ENCODE data around the gene HAUS3. TPM values are rescaled to one million over a fixed set of nuclear protein-coding genes. Genes with fewer than 3 reads are reported as not detected.

HAUS3 gene
- total and polyA plus RNA-seq, 4 donors = 2.3 to 13.9 (median 5.3) TPM

DNA sequence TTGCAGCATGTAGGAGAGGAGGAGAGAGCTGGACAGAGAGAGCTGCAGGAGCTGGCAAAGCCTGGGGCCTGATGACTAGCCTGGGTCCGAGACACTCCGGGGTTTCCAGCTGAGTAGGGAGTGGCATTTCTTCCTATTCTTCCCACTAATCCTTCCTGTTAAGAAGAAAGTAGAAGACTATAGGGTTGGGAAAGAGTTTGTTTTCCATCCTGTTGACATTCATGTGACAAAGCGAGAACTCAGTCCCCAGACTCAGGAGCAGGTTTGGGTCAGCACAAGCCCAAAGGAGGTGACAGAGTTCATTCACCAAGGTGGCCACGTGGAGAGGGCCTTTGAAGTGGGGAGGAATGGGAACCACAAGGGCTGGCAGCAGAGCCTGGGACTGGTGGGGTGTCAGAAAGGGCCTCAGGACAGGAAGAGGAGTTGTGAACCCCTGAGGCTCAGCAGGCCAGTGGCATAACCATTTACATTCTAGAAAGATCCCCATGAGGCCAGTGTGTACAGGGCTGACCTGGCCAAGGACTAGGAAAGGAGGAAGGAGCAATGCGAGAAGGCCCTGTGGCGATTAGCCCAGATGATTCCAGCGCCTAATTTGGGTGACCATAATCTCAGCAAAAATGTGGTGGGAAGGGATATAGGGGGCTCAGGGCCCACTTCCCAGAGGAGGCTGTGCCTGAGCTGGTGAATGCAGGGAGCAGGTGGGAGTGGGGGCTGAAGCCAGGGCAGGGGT lies 3.3 kb upstream of the HAUS3 start (continued):
- TF ChIP-seq RXRA (IDR thresholded peaks at IDR 0.05) (no peak), YY1 (IDR thresholded peaks at IDR 0.05) (no peak), FOXA2 (IDR thresholded peaks at IDR 0.05) (no peak), HNF4G (IDR thresholded peaks at IDR 0.05) (no peak), JUND (IDR thresholded peaks at IDR 0.05) (no peak), TAF1 (conservative IDR thresholded peaks at IDR 0.05) (no peak), EGR1 (IDR thresholded peaks at IDR 0.05; ENCODE audit: low read depth in 2 of 2) (no peak)

DNA sequence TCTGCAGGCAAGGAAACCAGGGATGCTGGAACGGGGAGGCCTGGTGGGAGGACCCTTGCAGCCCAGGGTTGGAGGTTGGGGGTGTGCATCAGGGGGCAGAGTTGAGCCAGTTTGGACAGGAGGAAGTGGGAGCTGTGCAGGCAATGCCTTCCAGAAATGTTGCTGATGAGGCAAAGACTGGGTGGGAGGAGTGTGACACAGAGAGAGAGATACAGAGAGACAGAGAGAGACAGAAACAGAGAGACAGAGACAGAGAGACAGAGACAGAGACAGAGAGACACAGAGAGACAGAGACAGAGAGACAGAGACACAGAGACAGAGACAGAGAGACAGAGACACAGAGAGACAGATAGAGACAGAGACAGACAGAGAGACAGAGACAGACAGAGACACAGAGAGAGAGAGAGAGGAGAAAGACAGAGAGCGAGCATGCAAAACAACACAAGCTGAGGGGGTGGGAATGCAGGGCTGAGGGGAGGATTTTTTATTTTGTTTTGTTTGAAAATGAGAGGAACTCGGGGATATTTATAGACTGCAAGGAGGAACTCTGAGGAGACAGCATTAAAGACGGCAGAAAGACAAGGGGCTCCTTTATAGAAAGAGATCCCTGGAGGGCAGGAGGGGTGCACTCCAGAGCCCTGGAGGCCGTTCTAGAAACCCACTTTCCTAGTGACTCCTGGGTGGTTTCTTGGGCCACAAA lies 1.9 kb upstream of the HAUS3 start:
- no peak overlapping the region for H3K9ac ChIP-seq (ENCODE audit: low read depth in 1 of 2, low read length in 2 of 2)
- TF ChIP-seq RAD21 (IDR thresholded peaks at IDR 0.05) (peak in 1 of 2 donors; percentile 56), YY1 (IDR thresholded peaks at IDR 0.05) (no peak), TAF1 (conservative IDR thresholded peaks at IDR 0.05) (no peak), GABPA (IDR thresholded peaks at IDR 0.05 in 1 of 2, conservative IDR thresholded peaks at IDR 0.05 in 1 of 2) (no peak), NR2F2 (IDR thresholded peaks at IDR 0.05) (peak; percentile 50)
- TF ChIP-seq, protein P1, sequence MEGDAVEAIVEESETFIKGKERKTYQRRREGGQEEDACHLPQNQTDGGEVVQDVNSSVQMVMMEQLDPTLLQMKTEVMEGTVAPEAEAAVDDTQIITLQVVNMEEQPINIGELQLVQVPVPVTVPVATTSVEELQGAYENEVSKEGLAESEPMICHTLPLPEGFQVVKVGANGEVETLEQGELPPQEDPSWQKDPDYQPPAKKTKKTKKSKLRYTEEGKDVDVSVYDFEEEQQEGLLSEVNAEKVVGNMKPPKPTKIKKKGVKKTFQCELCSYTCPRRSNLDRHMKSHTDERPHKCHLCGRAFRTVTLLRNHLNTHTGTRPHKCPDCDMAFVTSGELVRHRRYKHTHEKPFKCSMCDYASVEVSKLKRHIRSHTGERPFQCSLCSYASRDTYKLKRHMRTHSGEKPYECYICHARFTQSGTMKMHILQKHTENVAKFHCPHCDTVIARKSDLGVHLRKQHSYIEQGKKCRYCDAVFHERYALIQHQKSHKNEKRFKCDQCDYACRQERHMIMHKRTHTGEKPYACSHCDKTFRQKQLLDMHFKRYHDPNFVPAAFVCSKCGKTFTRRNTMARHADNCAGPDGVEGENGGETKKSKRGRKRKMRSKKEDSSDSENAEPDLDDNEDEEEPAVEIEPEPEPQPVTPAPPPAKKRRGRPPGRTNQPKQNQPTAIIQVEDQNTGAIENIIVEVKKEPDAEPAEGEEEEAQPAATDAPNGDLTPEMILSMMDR (IDR thresholded peaks at IDR 0.05; ENCODE audit: low read depth, low read length, missing input control) = peak; percentile 6
- H3K4me3 ChIP-seq (ENCODE audit: low read depth in 1 of 3, low read length in 3 of 3) = no peak overlapping the region
- peaks cover 0 to 5% (median 2%) of the 10 kb centered on the region in 4 donors for H3K36me3 ChIP-seq (ENCODE audit: control insufficient read depth in 4 of 4, insufficient read depth in 3 of 4, low read depth in 1 of 4, low read length in 3 of 4)
- peaks cover 7 to 26% (median 22%) of the 10 kb centered on the region in 4 donors for H3K4me1 ChIP-seq (ENCODE audit: control insufficient read depth in 4 of 4, insufficient read depth in 4 of 4, low read length in 3 of 4)
- H3K27me3 ChIP-seq (ENCODE audit: control insufficient read depth in 4 of 4, insufficient read depth in 4 of 4, low read length in 3 of 4) = no peaks in the 10 kb centered on the region
- no peaks in the 10 kb centered on the region for H3K9me3 ChIP-seq (ENCODE audit: control insufficient read depth in 4 of 4, low read length in 3 of 4)
- H3K27ac ChIP-seq (ENCODE audit: low read depth in 1 of 2, low read length in 2 of 2) = peak overlapping the region in 1 of 2 donors; percentile 47
- DNase-seq (ENCODE audit: low spot score) = peak; percentile 48
- WGBS = 60% methylated on average over 5 of the region's 5 CpGs

DNA sequence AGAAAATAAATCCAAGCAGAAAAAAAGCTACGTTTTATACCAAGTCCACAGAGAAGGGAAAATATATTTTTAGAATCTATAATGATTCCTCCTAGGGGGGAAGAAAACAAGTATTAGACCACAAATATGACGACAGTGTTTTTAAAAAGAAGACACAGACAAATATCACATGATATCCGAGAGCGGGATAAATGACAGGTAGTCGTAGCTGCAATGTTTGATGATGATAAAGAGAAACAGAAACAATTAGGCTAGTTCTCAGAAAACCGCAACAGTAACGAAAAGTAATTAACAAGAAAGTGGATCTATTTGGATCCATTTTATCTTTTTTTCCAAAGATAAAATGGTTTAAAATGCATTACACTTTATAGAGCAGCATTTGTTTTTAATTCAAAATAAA lies 918 bp downstream of the HAUS3 start:
- no peak for DNase-seq (ENCODE audit: low spot score)
- TF ChIP-seq TAF1 (conservative IDR thresholded peaks at IDR 0.05) (no peak), SP1 (IDR thresholded peaks at IDR 0.05) (no peak), GABPA (IDR thresholded peaks at IDR 0.05 in 1 of 2, conservative IDR thresholded peaks at IDR 0.05 in 1 of 2) (no peak), RAD21 (IDR thresholded peaks at IDR 0.05) (no peak), FOXA2 (IDR thresholded peaks at IDR 0.05) (no peak), YY1 (IDR thresholded peaks at IDR 0.05) (no peak), HNF4A (conservative IDR thresholded peaks at IDR 0.05) (no peak), RXRA (IDR thresholded peaks at IDR 0.05) (no peak), EGR1 (IDR thresholded peaks at IDR 0.05; ENCODE audit: low read depth in 2 of 2) (no peak), NR2F2 (IDR thresholded peaks at IDR 0.05) (no peak), FOXA1 (IDR thresholded peaks at IDR 0.05) (no peak)
- TF ChIP-seq, protein P1 (IDR thresholded peaks at IDR 0.05; ENCODE audit: low read depth, low read length, missing input control) = no peak
- TF ChIP-seq, protein P2, sequence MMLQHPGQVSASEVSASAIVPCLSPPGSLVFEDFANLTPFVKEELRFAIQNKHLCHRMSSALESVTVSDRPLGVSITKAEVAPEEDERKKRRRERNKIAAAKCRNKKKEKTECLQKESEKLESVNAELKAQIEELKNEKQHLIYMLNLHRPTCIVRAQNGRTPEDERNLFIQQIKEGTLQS (IDR thresholded peaks at IDR 0.05) = no peak
- TF ChIP-seq, protein P3, sequence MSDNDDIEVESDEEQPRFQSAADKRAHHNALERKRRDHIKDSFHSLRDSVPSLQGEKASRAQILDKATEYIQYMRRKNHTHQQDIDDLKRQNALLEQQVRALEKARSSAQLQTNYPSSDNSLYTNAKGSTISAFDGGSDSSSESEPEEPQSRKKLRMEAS (IDR thresholded peaks at IDR 0.05) = no peak
- peak overlapping the region; percentile 75 to 86 for H3K9ac ChIP-seq (ENCODE audit: low read depth in 1 of 2, low read length in 2 of 2)
- peak overlapping the region in 1 of 2 donors; percentile 67 for H3K27ac ChIP-seq (ENCODE audit: low read depth in 1 of 2, low read length in 2 of 2)
- no peaks in the 10 kb centered on the region for H3K27me3 ChIP-seq (ENCODE audit: control insufficient read depth in 4 of 4, insufficient read depth in 4 of 4, low read length in 3 of 4)
- peaks cover 4 to 26% (median 22%) of the 10 kb centered on the region in 4 donors for H3K4me1 ChIP-seq (ENCODE audit: control insufficient read depth in 4 of 4, insufficient read depth in 4 of 4, low read length in 3 of 4)
- no peaks in the 10 kb centered on the region for H3K9me3 ChIP-seq (ENCODE audit: control insufficient read depth in 4 of 4, low read length in 3 of 4)
- 10% methylated on average over 7 of the region's 7 CpGs for WGBS
- H3K4me3 ChIP-seq (ENCODE audit: low read depth in 1 of 3, low read length in 3 of 3) = peak overlapping the region; percentile 84 to 94 (median 93)
- peaks cover 0 to 2% (median 0%) of the 10 kb centered on the region in 4 donors for H3K36me3 ChIP-seq (ENCODE audit: control insufficient read depth in 4 of 4, insufficient read depth in 3 of 4, low read depth in 1 of 4, low read length in 3 of 4)

Data from liver (tissue), 9 donors.